Psoas muscle (tissue), 8 donors: Measurements from ENCODE around the gene RNF224. TPM values are rescaled to one million over a fixed set of nuclear protein-coding genes. Genes with fewer than 3 reads are reported as not detected.

ENCODE experiments used
- ATAC-seq, 4 donors: fragments of 200-7000 bp; cut with Tn5 transposase; one replicate each; pipeline ENCODE4 v1.9.1; 2020; ENCODE audit warnings: moderate library complexity in 3 of 4, mild to moderate bottlenecking in 2 of 4
- DNase-seq, 2 donors: peaks; one replicate each; pipeline ENCODE4 v3.0.0-alpha.2; 2020
- H3K27ac ChIP-seq: fragments of 200-600 bp; one replicate; pipeline ENCODE4 v1.8.0; 2022
- H3K27me3 ChIP-seq, 3 donors: fragments of 200-600 bp in 1 of 3; one replicate each; pipeline versions ENCODE4 v1.6.1 to v1.8.0; 2013 to 2022; ENCODE audit warnings: low read length in 2 of 3, mild to moderate bottlenecking in 2 of 3, moderate library complexity in 1 of 3; ENCODE audit not compliant: insufficient read depth in 3 of 3
- H3K36me3 ChIP-seq, 2 donors: fragments of 200-600 bp in 1 of 2; one replicate each; pipeline versions ENCODE4 v1.6.1 to v1.8.0; 2013 to 2022; ENCODE audit warnings: low read depth in 1 of 2, mild to moderate bottlenecking in 1 of 2, moderate library complexity in 1 of 2; ENCODE audit not compliant: insufficient read depth in 1 of 2
- H3K4me1 ChIP-seq: fragments of 200-600 bp; one replicate; pipeline ENCODE4 v1.8.0; 2022
- H3K4me3 ChIP-seq: fragments of 200-600 bp; one replicate; pipeline ENCODE4 v1.8.0; 2022; ENCODE audit warnings: mild to moderate bottlenecking
- H3K9me3 ChIP-seq: fragments of 200-600 bp; one replicate; pipeline ENCODE4 v1.8.0; 2022
- CTCF ChIP-seq: fragments of 200-600 bp; IDR thresholded peaks from one replicate; pipeline ENCODE4 v1.8.0; 2022; ENCODE audit warnings: antibody characterized with exemption
- WGBS, 3 donors: extraction: QIAGEN DNeasy Blood & Tissue Kit; methylation state at CpG; one replicate each; pipeline versions ENCODE4 v1.1.6 to v1.1.7; 2013; 5-methylcytosine and 5-hydroxymethylcytosine counted together
- intact Hi-C, 2 donors: fragments of 100-400 bp; cut with DNase I; formaldehyde crosslinking; loops; one replicate each; pipeline versions ENCODE4 v1.11.0 to v1.14.2; 2022
- polyA plus RNA-seq, 3 donors: library from polyadenylated mRNA; stranded (reverse); fragments of 200-250 nt; gene quantifications; one replicate each; pipeline ENCODE4 v1.2.3, GENCODE V29; 2013
- total RNA-seq, 4 donors: library from RNA; stranded (reverse); fragmentation: NEBNext Ultra II Directional in 2 of 4; extraction: Animal tissue kit (Norgen Biotek cat#: 25700) in 2 of 4; gene quantifications; one replicate each; pipeline versions ENCODE4 v1.2.1 to v1.2.4, GENCODE V29; 2021 to 2023
- donor health status: healthy with polysubstance abuse.
- donor health status: DM: no; HTN: no; CAD: no; lungs with moderate emphysema.
- donor health status: Bipolar disorder and iron deficiency.
- donor health status: healthy.
- donor health status: DM: yes; HTN: yes; CAD: no.
- donor health status: DM: no; HTN: no; CAD: no.
- donor health status: DM: no; HTN: no; CAD: no.
- donor health status: DM: yes; HTN: yes; CAD: no.

RNF224 gene
- total and polyA plus RNA-seq, 7 donors = 0.01 TPM; not detected in 6

- H3K27ac ChIP-seq = no peak overlapping the region
- H3K36me3 ChIP-seq = peaks cover 4 to 55% of the 10 kb centered on the region in 2 donors
- DNase-seq (peak in 1 of 2 donors; percentile 12), ATAC-seq (no peak)
- no peaks in the 10 kb centered on the region for H3K9me3 ChIP-seq
- 88 to 95% (median 91%) methylated on average over 28 to 29 of the region's 29 CpGs for WGBS, 3 donors
- intact Hi-C loops = no loop called here
- H3K4me3 ChIP-seq = no peak overlapping the region
- peaks cover 24% of the 10 kb centered on the region for H3K4me1 ChIP-seq
- no peak for TF ChIP-seq CTCF
- H3K27me3 ChIP-seq = no peaks in the 10 kb centered on the region
These were observed 38.3 kb downstream of the RNF224 start for GRCh38 chr9:137265496-137266161.

GRCh38 chr9:137266162-137266527 is 38.8 kb downstream of the RNF224 start:
- peaks cover 24% of the 10 kb centered on the region for H3K4me1 ChIP-seq
- H3K27ac ChIP-seq = no peak overlapping the region
- 72 to 79% (median 76%) methylated on average over 12 to 15 of the region's 15 CpGs for WGBS, 3 donors
- ATAC-seq = no peak
- peak in 1 of 2 donors; percentile 20 for DNase-seq
- H3K9me3 ChIP-seq = no peaks in the 10 kb centered on the region
- H3K4me3 ChIP-seq = no peak overlapping the region
- no peak for TF ChIP-seq CTCF
- no peaks in the 10 kb centered on the region for H3K27me3 ChIP-seq
- peaks cover 4 to 60% of the 10 kb centered on the region in 2 donors for H3K36me3 ChIP-seq
- intact Hi-C loops = no loop called here

- peaks cover 4 to 62% of the 10 kb centered on the region in 2 donors for H3K36me3 ChIP-seq
- intact Hi-C loops = no loop called here
- WGBS, 3 donors = 90 to 95% (median 91%) methylated on average over 34 of the region's 34 CpGs
These were observed 39.5 kb downstream of the RNF224 start for GRCh38 chr9:137266585-137267453.

GRCh38 chr9:137267933-137268355 is 40.6 kb downstream of the RNF224 start:
- WGBS, 3 donors = 85 to 87% (median 86%) methylated on average over 5 to 6 of the region's 6 CpGs
- DNase-seq (no peak), ATAC-seq (no peak)
- Histone ChIP-seq H3K36me3 (peaks cover 6 to 71% of the 10 kb centered on the region in 2 donors), H3K4me1 (peaks cover 19% of the 10 kb centered on the region), H3K27me3 (no peaks in the 10 kb centered on the region), H3K4me3 (peak overlapping the region; percentile 65), H3K27ac (peak overlapping the region; percentile 91), H3K9me3 (no peaks in the 10 kb centered on the region)
- intact Hi-C loops = no loop called here
- TF ChIP-seq CTCF = no peak

More at GRCh38 chr9:137266585-137267453, 39.5 kb downstream of the RNF224 start:
- peak in 1 of 2 donors; percentile 11 for DNase-seq
- no peaks in the 10 kb centered on the region for H3K9me3 ChIP-seq
- H3K27me3 ChIP-seq = no peaks in the 10 kb centered on the region
- H3K27ac ChIP-seq = no peak overlapping the region
- TF ChIP-seq CTCF = no peak
- H3K4me1 ChIP-seq = peaks cover 24% of the 10 kb centered on the region
- peak overlapping the region; percentile 65 for H3K4me3 ChIP-seq
- ATAC-seq = no peak
